Measurements from ENCODE around the gene OR6C75.
"Not testable (repeated sequence)": the region's sequence is repeated elsewhere in the genome, so short reads cannot be mapped to it uniquely, and the experiment has no call there.

Gene OR6C75

DNA sequence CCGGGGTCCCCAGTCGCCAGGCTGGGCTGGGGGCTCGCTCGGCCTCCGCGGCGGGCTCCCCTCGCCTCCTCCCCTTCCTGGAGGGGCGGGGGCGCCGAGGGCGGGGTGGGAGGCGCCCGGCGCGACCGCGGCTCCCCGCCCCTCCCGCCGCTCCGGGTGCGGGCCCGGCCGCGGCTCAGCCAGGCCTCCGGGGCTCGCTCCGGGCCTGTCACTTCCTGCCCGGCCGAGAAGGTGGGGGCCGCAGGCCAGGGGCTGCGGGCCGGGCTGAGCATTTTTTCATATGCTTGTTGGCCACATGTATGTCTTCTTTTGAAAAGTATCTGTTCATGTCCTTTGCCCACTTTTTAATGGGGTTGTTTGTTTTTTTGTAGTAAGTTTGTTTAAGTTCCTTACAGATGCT lies 52.1 kb downstream of the OR6C75 start:
- H3K4me3 ChIP-seq (ENCODE audit: low read depth, low read length); in situ Hi-C loops (cut with HindIII; ENCODE audit: low sequenced_read_pairs); DNase-seq (ENCODE audit: low read depth, low spot score): not testable (repeated sequence)

DNA sequence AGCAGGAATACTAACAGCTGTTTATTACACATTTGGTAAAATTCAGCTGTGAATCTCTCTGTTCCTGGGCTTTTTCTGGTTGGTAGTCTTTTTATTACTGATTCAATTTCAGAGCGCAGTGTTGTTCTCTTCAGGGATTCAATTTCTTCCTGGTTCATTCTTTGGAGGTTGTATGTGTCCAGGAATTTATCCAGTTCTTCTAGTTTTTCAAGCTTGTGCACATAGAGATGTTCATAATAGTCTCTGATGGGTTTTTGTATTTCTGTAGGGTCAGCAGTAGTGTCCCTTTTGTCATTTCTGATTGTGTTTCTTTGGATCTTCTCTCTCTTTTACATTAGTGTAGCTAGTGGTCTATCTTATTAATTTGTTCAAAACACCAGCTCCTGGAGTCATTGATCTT lies 54.2 kb downstream of the OR6C75 start:
- no peak for TF ChIP-seq CTCF (IDR thresholded peaks at IDR 0.05; ENCODE audit: low read depth, low read length)
- in situ Hi-C loops (cut with HindIII; ENCODE audit: low sequenced_read_pairs), result no loop called here

More for the DNA sequence above, 54.2 kb downstream of the OR6C75 start:
- DNase-seq (ENCODE audit: low read depth, low spot score), result no peak
- H3K4me3 ChIP-seq (ENCODE audit: low read depth, low read length), result no peak overlapping the region
